T-cell (primary cell): ENCODE measurements around the gene PNLIPRP1. TPM values are rescaled to one million over a fixed set of nuclear protein-coding genes. Genes with fewer than 3 reads are reported as not detected.

Experiments
- ATAC-seq, 4 experiments: fragments of 200-7000 bp in 3 of 4; fragments of 150-1000 bp in 1 of 4; cut with Tn5 transposase; replicated peaks in 1 of 4; 1 replicate in 3 of 4; 2 replicates in 1 of 4; pipeline ENCODE4 v1.10.0; 2021; ENCODE audit warnings: moderate library complexity in 3 of 4, mild to moderate bottlenecking in 2 of 4, moderate number of reproducible peaks in 1 of 4
- CTCF ChIA-PET, 2 donors: fragments of 300-600 bp; sonication (Branson Sonifier 250); formaldehyde crosslinking; loops; one replicate each; lab custom pipeline; 2022; ENCODE audit warnings: antibody characterized with exemption in 2 of 2; lab: Charles Lee
- POLR2A ChIA-PET, 2 donors: fragments of 300-600 bp; sonication (Branson Sonifier 250); formaldehyde crosslinking; loops; one replicate each; lab custom pipeline; 2022; ENCODE audit warnings: antibody characterized with exemption in 2 of 2; lab: Charles Lee
- DNase-seq, 35 experiments: peaks; one replicate each; pipeline versions ENCODE4 v3.0.0 to v3.0.0-alpha.2; 2013 to 2023
- H3K27ac ChIP-seq: one replicate; pipeline ENCODE4 v1.5.1; 2013; ENCODE audit warnings: low read length
- H3K27me3 ChIP-seq, 2 experiments: replicated peaks in 1 of 2; 1 replicate in 1 of 2; 2 replicates in 1 of 2; pipeline versions ENCODE4 v1.6.1 to v1.7.0; 2013; ENCODE audit warnings: low read length in 1 of 2, mixed read lengths in 1 of 2; ENCODE audit not compliant: control insufficient read depth in 2 of 2, insufficient read depth in 2 of 2; ENCODE audit errors: extremely low read depth in 1 of 2
- H3K36me3 ChIP-seq, 2 donors: 1 replicate in 1 of 2; 2 replicates in 1 of 2; pipeline versions ENCODE4 v1.6.1 to v1.7.0; 2013; ENCODE audit warnings: low read length in 1 of 2; ENCODE audit not compliant: control insufficient read depth in 2 of 2, insufficient read depth in 1 of 2; ENCODE audit errors: extremely low read depth in 1 of 2
- H3K4me1 ChIP-seq, 2 experiments: 1 replicate in 1 of 2; 2 replicates in 1 of 2; pipeline versions ENCODE4 v1.6.1 to v1.7.0; 2013; ENCODE audit warnings: low read length in 2 of 2, mixed read lengths in 1 of 2; ENCODE audit not compliant: insufficient read depth in 2 of 2, control insufficient read depth in 1 of 2; ENCODE audit errors: extremely low read depth in 1 of 2
- H3K4me3 ChIP-seq, 2 donors: 1 replicate in 1 of 2; 2 replicates in 1 of 2; pipeline versions ENCODE4 v1.5.1 to v1.7.0; 2013; ENCODE audit warnings: mild to moderate bottlenecking in 2 of 2, low read length in 1 of 2, moderate library complexity in 1 of 2; ENCODE audit not compliant: control insufficient read depth in 1 of 2; ENCODE audit errors: extremely low read depth in 1 of 2
- H3K9me3 ChIP-seq: 2 replicates; pipeline ENCODE4 v1.7.0; 2013
- H3K27ac Mint-ChIP-seq, 2 donors: one replicate each; pipeline ENCODE4 v1.8.0; 2020 to 2021; ENCODE audit warnings: mild to moderate bottlenecking in 2 of 2, mixed read lengths in 2 of 2
- H3K27me3 Mint-ChIP-seq, 2 donors: one replicate each; pipeline ENCODE4 v1.8.0; 2021 to 2022; ENCODE audit warnings: mixed read lengths in 2 of 2
- H3K36me3 Mint-ChIP-seq: one replicate; pipeline ENCODE4 v1.8.0; 2021; ENCODE audit warnings: mixed read lengths
- H3K4me1 Mint-ChIP-seq, 3 donors: one replicate each; pipeline ENCODE4 v1.8.0; 2020 to 2022; ENCODE audit warnings: mixed read lengths in 3 of 3, mild to moderate bottlenecking in 1 of 3
- H3K4me3 Mint-ChIP-seq, 3 donors: one replicate each; pipeline ENCODE4 v1.8.0; 2020 to 2022; ENCODE audit warnings: mild to moderate bottlenecking in 3 of 3, mixed read lengths in 3 of 3, moderate library complexity in 3 of 3
- H3K9me3 Mint-ChIP-seq, 3 donors: one replicate each; pipeline ENCODE4 v1.8.0; 2020 to 2022; ENCODE audit warnings: mixed read lengths in 3 of 3
- WGBS: methylation state at CpG from one replicate; pipeline ENCODE4 v1.1.5; 2013; ENCODE audit warnings: missing lambda C conversion rate; ENCODE audit not compliant: insufficient coverage; 5-methylcytosine and 5-hydroxymethylcytosine counted together
- total RNA-seq, 35 experiments: library from RNA in 6 of 35; stranded (reverse) in 6 of 35; fragments of 120-200 nt in 1 of 35; gene quantifications; one replicate each; pipeline versions ENCODE4 v1.2.1 to v1.2.4 and lab custom pipeline; 2013 to 2026

The PNLIPRP1 gene
- total RNA-seq, 5 donors from 2014 or later (not counting 1 experiment from before 2014, with no cell fraction given): 1.4 to 2.1 (median 2.0) TPM; not detected in 2

DNA sequence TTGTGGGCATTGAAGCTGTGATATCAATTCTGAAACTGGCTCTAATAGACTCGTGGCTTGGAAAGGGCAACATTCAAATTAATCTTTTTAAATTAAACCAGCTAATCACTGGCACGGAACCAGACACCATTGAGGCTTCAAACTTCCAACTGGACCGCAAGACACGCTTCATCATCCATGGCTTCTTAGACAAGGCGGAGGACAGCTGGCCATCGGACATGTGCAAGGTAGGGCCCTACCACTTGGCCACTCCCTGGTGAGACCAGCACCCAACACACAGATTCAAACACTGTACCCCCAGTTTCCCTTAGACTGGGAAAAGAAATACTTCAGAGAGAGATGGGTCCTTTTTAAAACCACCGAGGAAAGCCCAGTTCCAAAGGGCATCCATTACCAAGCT is 35.1 kb downstream of the PNLIPRP1 start:
- DNase-seq: no peak
- Mint-ChIP-seq H3K36me3 (no peaks in the 10 kb centered on the region), H3K9me3 (no peaks in the 10 kb centered on the region), H3K27ac (no peak overlapping the region), H3K4me3 (no peak overlapping the region), H3K27me3 (peaks cover 28 to 42% of the 10 kb centered on the region in 2 donors), H3K4me1 (no peaks in the 10 kb centered on the region)
- no peak for ATAC-seq
- Histone ChIP-seq H3K4me3 (no peak overlapping the region), H3K9me3 (no peaks in the 10 kb centered on the region), H3K27ac (no peak overlapping the region), H3K36me3 (no peaks in the 10 kb centered on the region), H3K4me1 (no peaks in the 10 kb centered on the region), H3K27me3 (peaks cover 3 to 24% of the 10 kb centered on the region in 2 experiments)
- 89% methylated on average over 4 of the region's 7 CpGs for WGBS
- ChIA-PET POLR2A (no interaction called here), CTCF (no interaction called here)

DNA sequence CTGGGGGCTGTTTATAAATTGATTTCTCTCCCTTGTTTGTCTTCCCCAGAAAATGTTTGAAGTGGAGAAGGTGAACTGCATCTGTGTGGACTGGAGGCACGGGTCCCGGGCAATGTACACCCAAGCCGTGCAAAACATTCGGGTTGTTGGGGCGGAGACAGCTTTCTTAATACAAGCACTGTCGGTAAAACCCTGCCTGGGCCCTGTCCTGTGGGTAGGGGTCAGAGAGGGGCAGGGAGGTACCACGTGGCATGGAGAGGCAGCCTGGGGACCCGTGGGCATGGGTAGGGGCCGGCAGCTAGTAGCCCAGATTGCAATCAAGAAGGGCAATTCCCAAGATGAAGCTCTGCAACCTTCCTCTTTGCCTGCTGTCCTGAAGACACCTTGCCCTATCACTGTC is 36.1 kb downstream of the PNLIPRP1 start:
- ChIA-PET CTCF (no interaction called here), POLR2A (no interaction called here)
- Mint-ChIP-seq H3K9me3 (no peaks in the 10 kb centered on the region), H3K27me3 (peaks cover 28 to 39% of the 10 kb centered on the region in 2 donors), H3K4me3 (no peak overlapping the region), H3K27ac (no peak overlapping the region), H3K4me1 (no peaks in the 10 kb centered on the region), H3K36me3 (no peaks in the 10 kb centered on the region)
- Histone ChIP-seq H3K4me1 (no peaks in the 10 kb centered on the region), H3K27me3 (peaks cover 3 to 24% of the 10 kb centered on the region in 2 experiments), H3K4me3 (no peak overlapping the region), H3K36me3 (no peaks in the 10 kb centered on the region), H3K27ac (no peak overlapping the region), H3K9me3 (no peaks in the 10 kb centered on the region)
- 72% methylated on average over 9 of the region's 9 CpGs for WGBS
- DNase-seq (no peak), ATAC-seq (no peak)

DNA sequence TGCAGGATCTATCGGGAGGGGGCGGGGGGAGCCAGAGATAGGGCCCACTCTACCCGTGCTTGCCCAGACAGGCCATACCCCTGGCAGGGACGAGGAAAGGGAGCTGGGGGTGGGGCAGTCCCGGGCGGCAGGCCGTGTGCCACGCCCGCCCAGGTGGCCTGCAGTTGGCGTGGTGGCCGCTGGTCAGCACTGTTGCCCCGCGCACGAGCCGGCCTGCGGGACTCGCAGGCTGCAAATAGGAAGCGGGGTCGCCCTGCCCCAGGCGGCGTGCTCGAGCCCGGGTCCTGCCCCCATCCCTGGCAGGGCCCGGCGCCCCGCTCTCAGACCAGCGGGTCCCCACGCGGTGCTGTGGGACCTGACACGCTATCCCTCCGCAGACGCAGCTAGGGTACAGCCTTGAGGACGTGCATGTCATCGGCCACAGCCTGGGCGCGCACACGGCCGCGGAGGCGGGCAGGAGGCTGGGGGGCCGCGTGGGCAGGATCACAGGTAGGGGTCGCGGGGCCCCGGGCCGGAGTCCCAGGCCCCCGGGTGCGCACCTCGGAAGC is 36.7 kb downstream of the PNLIPRP1 start:
- H3K9me3 Mint-ChIP-seq: no peaks in the 10 kb centered on the region
- H3K27me3 Mint-ChIP-seq: peaks cover 28 to 33% of the 10 kb centered on the region in 2 donors
- Histone ChIP-seq H3K4me1 (no peaks in the 10 kb centered on the region), H3K36me3 (no peaks in the 10 kb centered on the region), H3K27ac (no peak overlapping the region), H3K27me3 (peaks cover 3 to 24% of the 10 kb centered on the region in 2 experiments), H3K4me3 (no peak overlapping the region), H3K9me3 (no peaks in the 10 kb centered on the region)
- ATAC-seq (peak in 1 of 4 experiments; percentile 9), DNase-seq (no peak)
- no peak overlapping the region for H3K4me3 Mint-ChIP-seq
- ChIA-PET CTCF (no interaction called here), POLR2A (no interaction called here)
- no peak overlapping the region for H3K27ac Mint-ChIP-seq
- H3K4me1 Mint-ChIP-seq: no peaks in the 10 kb centered on the region
- no peaks in the 10 kb centered on the region for H3K36me3 Mint-ChIP-seq
- 12% methylated on average over 48 of the region's 49 CpGs for WGBS

DNA sequence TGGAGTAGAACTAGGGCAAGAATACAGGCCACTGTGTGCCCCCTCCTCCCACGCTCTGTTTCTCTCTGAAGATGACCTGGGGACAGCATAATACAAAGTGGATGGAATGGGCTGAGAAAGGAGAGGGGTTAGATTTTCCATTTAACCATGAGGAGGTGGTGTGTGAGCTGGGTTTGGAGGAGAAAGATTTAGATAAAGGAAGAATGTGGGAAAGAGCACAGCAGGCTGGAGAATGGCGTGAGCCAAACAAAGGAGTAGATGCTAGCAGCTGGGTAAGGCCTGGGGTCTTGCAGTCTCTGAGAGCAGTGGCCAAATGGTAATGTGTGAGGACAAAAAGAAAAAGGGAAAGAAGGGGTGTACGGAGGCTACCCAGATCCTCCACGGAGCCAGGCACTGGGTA is 38.6 kb downstream of the PNLIPRP1 start:
- H3K27ac Mint-ChIP-seq: no peak overlapping the region

DNA sequence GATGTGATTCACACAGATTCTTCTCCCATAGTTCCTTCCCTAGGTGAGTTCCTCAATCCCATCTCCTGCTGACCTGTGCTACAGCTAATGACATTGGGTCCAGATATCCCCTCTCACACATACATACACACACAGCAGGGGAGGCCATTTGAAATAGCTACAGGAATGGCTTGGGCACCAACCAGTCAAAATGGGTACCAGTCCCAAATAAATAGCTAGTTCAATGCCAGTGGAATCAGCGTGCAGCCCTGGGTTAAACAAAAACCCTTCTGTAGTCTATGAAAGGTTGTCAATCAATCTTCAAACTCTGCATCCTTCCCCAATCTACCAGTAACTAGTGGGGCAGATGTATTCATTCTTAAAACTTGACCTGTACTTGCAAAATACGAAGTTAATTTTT is 39.3 kb downstream of the PNLIPRP1 start:
- peaks cover 22 to 30% of the 10 kb centered on the region in 2 donors for H3K27me3 Mint-ChIP-seq
- H3K9me3 ChIP-seq: no peaks in the 10 kb centered on the region
- no peak overlapping the region for H3K27ac Mint-ChIP-seq
- no peaks in the 10 kb centered on the region for H3K4me1 ChIP-seq
- peaks cover 3 to 29% of the 10 kb centered on the region in 2 experiments for H3K27me3 ChIP-seq
- POLR2A ChIA-PET: interaction anchor here in 1 of 2 donors (0.6 kb wide), 1 partner anchor 198 kb away, joined by 3 read pairs; no protein-coding TSS in a partner anchor
- DNase-seq: no peak
- no peak overlapping the region for H3K4me3 Mint-ChIP-seq
- CTCF ChIA-PET: no interaction called here
- ATAC-seq: no peak
- no CpG with 5 or more reads among the region's 2 CpGs for WGBS
- H3K4me3 ChIP-seq: no peak overlapping the region
- no peak overlapping the region for H3K27ac ChIP-seq
- no peaks in the 10 kb centered on the region for H3K36me3 ChIP-seq
- no peaks in the 10 kb centered on the region for H3K36me3 Mint-ChIP-seq
- H3K9me3 Mint-ChIP-seq: no peaks in the 10 kb centered on the region
- no peaks in the 10 kb centered on the region for H3K4me1 Mint-ChIP-seq

More for the DNA sequence above, 38.6 kb downstream of the PNLIPRP1 start:
- Mint-ChIP-seq H3K36me3 (no peaks in the 10 kb centered on the region), H3K4me3 (no peak overlapping the region), H3K4me1 (no peaks in the 10 kb centered on the region), H3K27me3 (peaks cover 26 to 27% of the 10 kb centered on the region in 2 donors), H3K9me3 (no peaks in the 10 kb centered on the region)
- Histone ChIP-seq H3K27ac (no peak overlapping the region), H3K36me3 (no peaks in the 10 kb centered on the region), H3K27me3 (peaks cover 3 to 28% of the 10 kb centered on the region in 2 experiments), H3K4me1 (no peaks in the 10 kb centered on the region), H3K4me3 (no peak overlapping the region), H3K9me3 (no peaks in the 10 kb centered on the region)
- DNase-seq (no peak), ATAC-seq (no peak)
- 91% methylated on average over 2 of the region's 4 CpGs for WGBS
- POLR2A ChIA-PET: interaction anchor here in 1 of 2 donors (0.6 kb wide), 1 partner anchor 199 kb away, joined by 3 read pairs; no protein-coding TSS in a partner anchor
- CTCF ChIA-PET: no interaction called here

DNA sequence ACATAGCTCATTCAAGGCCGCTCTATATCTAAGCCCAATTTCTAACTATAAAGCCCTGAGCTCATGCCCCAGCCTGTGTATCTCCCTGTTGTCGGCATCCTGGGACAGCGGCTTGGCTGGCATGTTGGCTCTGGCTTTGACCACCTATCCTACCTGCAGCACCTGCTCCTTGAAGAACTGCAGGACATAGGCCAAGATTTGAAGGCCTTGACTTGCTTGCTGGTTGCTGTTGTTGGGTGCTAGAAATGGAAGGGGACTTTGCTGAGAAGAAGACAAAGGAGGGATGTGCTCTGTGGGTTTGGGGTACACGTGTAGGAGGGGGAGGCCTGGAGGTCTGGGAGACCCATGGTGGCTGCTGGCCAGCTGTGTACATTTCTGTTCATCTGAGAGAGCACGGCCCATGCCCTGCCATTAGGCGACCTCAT is 41.1 kb downstream of the PNLIPRP1 start:
- ATAC-seq (no peak), DNase-seq (no peak)
- no peaks in the 10 kb centered on the region for H3K4me1 Mint-ChIP-seq
- peaks cover 7 to 23% of the 10 kb centered on the region in 2 donors for H3K27me3 Mint-ChIP-seq
- no peaks in the 10 kb centered on the region for H3K36me3 ChIP-seq
- ChIA-PET CTCF (no interaction called here), POLR2A (no interaction called here)
- H3K4me3 ChIP-seq: no peak overlapping the region
- no peak overlapping the region for H3K4me3 Mint-ChIP-seq
- no peaks in the 10 kb centered on the region for H3K9me3 ChIP-seq
- peaks cover 3 to 22% of the 10 kb centered on the region in 2 experiments for H3K27me3 ChIP-seq
- H3K9me3 Mint-ChIP-seq: no peaks in the 10 kb centered on the region
- no peaks in the 10 kb centered on the region for H3K4me1 ChIP-seq
- H3K36me3 Mint-ChIP-seq: no peaks in the 10 kb centered on the region
- 84% methylated on average over 6 of the region's 6 CpGs for WGBS
- no peak overlapping the region for H3K27ac ChIP-seq
- H3K27ac Mint-ChIP-seq: no peak overlapping the region
